Activated T-cell treated with anti-CD3 and anti-CD28 coated beads for 4 hours (primary cell): ENCODE results near the gene MARCHF10.

Experiments
- DNase-seq: peaks from one replicate; pipeline ENCODE4 v3.0.0-alpha.2; 2020

Gene MARCHF10

GRCh38 chr17:62749926-62750325 is 58.2 kb downstream of the MARCHF10 start:
- DNase-seq = no peak

- DNase-seq = no peak
These were observed 61.2 kb downstream of the MARCHF10 start for GRCh38 chr17:62746941-62747340.

GRCh38 chr17:62745806-62746205 is 62.3 kb downstream of the MARCHF10 start:
- no peak for DNase-seq

GRCh38 chr17:62744259-62744658 is 63.9 kb downstream of the MARCHF10 start:
- no peak for DNase-seq

- DNase-seq = no peak
These were observed 66.8 kb downstream of the MARCHF10 start for GRCh38 chr17:62741290-62741689.

GRCh38 chr17:62739645-62740388 is 68.3 kb downstream of the MARCHF10 start:
- DNase-seq = no peak

- no peak for DNase-seq
These were observed 69.8 kb downstream of the MARCHF10 start for GRCh38 chr17:62738281-62738680.

GRCh38 chr17:62737513-62737912 is 70.6 kb downstream of the MARCHF10 start:
- no peak for DNase-seq

GRCh38 chr17:62735044-62735651 is 73.0 kb downstream of the MARCHF10 start:
- DNase-seq = no peak

- no peak for DNase-seq
These were observed 76.0 kb downstream of the MARCHF10 start for GRCh38 chr17:62732125-62732524.

GRCh38 chr17:62727916-62728672 is 80.0 kb downstream of the MARCHF10 start:
- no peak for DNase-seq

- DNase-seq = no peak
These were observed 82.3 kb downstream of the MARCHF10 start for GRCh38 chr17:62725791-62726249.

GRCh38 chr17:62724398-62725146 is 83.5 kb downstream of the MARCHF10 start:
- peak; percentile 70 for DNase-seq

- no peak for DNase-seq
These were observed 84.3 kb downstream of the MARCHF10 start for GRCh38 chr17:62723842-62724241.

- no peak for DNase-seq
These were observed 85.5 kb downstream of the MARCHF10 start for GRCh38 chr17:62722625-62723024.

- no peak for DNase-seq
These were observed 87.8 kb downstream of the MARCHF10 start for GRCh38 chr17:62720126-62720850.

GRCh38 chr17:62719586-62719985 is 88.5 kb downstream of the MARCHF10 start:
- no peak for DNase-seq

- DNase-seq = no peak
These were observed 89.7 kb downstream of the MARCHF10 start for GRCh38 chr17:62718429-62718828.

GRCh38 chr17:62717889-62718288 is 90.2 kb downstream of the MARCHF10 start:
- DNase-seq = no peak

GRCh38 chr17:62717589-62717855 is 90.6 kb downstream of the MARCHF10 start:
- DNase-seq = no peak

GRCh38 chr17:62716834-62717588 is 91.1 kb downstream of the MARCHF10 start:
- DNase-seq = no peak

- no peak for DNase-seq
These were observed 92.2 kb downstream of the MARCHF10 start for GRCh38 chr17:62715882-62716390.
